ENCODE data around the gene KRTAP23-1.

Gene KRTAP23-1

GRCh38 chr21:30348506-30348905 is at the start of gene KRTAP23-1:
TSS of gene KRTAP23-1 (minus strand) at chr21:30348606. CDS start at chr21:30348606, 0 bp downstream.
- TF ChIP-seq CTCF (IDR thresholded peaks at IDR 0.05; ENCODE audit: low read depth, low read length) = no peak
- H3K4me3 ChIP-seq (replicated peaks in 1 of 2; ENCODE audit: low read depth in 2 of 2, low read length in 2 of 2) = no peak within 1 kb of the TSS
- DNase-seq (ENCODE audit: low read depth in 2 of 2) = no peak

GRCh38 chr21:30395731-30396130 is 47.3 kb upstream of the KRTAP23-1 start, which contains the start of gene KRTAP13-1:
TSS of gene KRTAP13-1 (plus strand) at chr21:30396031. CDS start at chr21:30396087, 56 bp downstream.
- no peak for TF ChIP-seq CTCF (IDR thresholded peaks at IDR 0.05; ENCODE audit: low read depth, low read length)
- no peak for DNase-seq (ENCODE audit: low read depth in 2 of 2)
- H3K4me3 ChIP-seq (replicated peaks in 1 of 2; ENCODE audit: low read depth in 2 of 2, low read length in 2 of 2) = no peak within 1 kb of the TSS

GRCh38 chr21:30391492-30392025 is 43.2 kb upstream of the KRTAP23-1 start:
- TF ChIP-seq CTCF (IDR thresholded peaks at IDR 0.05; ENCODE audit: low read depth, low read length) = no peak
- H3K4me3 ChIP-seq (replicated peaks in 1 of 2; ENCODE audit: low read depth in 2 of 2, low read length in 2 of 2) = no peak overlapping the region
- no peak for DNase-seq (ENCODE audit: low read depth in 2 of 2)

- DNase-seq (ENCODE audit: low read depth in 2 of 2) = no peak
- H3K4me3 ChIP-seq (replicated peaks in 1 of 2; ENCODE audit: low read depth in 2 of 2, low read length in 2 of 2) = no peak overlapping the region
- no peak for TF ChIP-seq CTCF (IDR thresholded peaks at IDR 0.05; ENCODE audit: low read depth, low read length)
These were observed 33.8 kb upstream of the KRTAP23-1 start for GRCh38 chr21:30382201-30382600.

- no peak within 1 kb of the TSS for H3K4me3 ChIP-seq (replicated peaks in 1 of 2; ENCODE audit: low read depth in 2 of 2, low read length in 2 of 2)
- no peak for TF ChIP-seq CTCF (IDR thresholded peaks at IDR 0.05; ENCODE audit: low read depth, low read length)
- DNase-seq (ENCODE audit: low read depth in 2 of 2) = no peak
These were observed 23.8 kb upstream of the KRTAP23-1 start, which contains the start of gene KRTAP13-2 for GRCh38 chr21:30372139-30372770. TSS of gene KRTAP13-2 (minus strand) at chr21:30372271. CDS start at chr21:30372213, 58 bp downstream.

GRCh38 chr21:30355906-30356305 is 7.5 kb upstream of the KRTAP23-1 start:
- H3K4me3 ChIP-seq (replicated peaks in 1 of 2; ENCODE audit: low read depth in 2 of 2, low read length in 2 of 2) = no peak overlapping the region
- DNase-seq (ENCODE audit: low read depth in 2 of 2) = no peak
- TF ChIP-seq CTCF (IDR thresholded peaks at IDR 0.05; ENCODE audit: low read depth, low read length) = no peak
